ENCODE data around the gene DDX52. TPM values are rescaled to one million over a fixed set of nuclear protein-coding genes. Genes with fewer than 3 reads are reported as not detected.

The DDX52 gene
- total and polyA plus RNA-seq, 2 of the 13 experiments (the other 11 are each of a cell fraction or from before 2014, with no cell fraction given) = 8.9 to 36.1 TPM

- peak; percentile 24; the same call in 1 of the 2 replicates for TF ChIP-seq HNF1A (IDR thresholded peaks at IDR 0.05; ENCODE audit: low read depth)
- peak; percentile 30; the same call in 1 of the 2 replicates for TF ChIP-seq HNF1A (CRISPR knock-in tag; IDR thresholded peaks at IDR 0.05; ENCODE audit: borderline replicate concordance)
- no peak for TF ChIP-seq ZNF577 (CRISPR knock-in tag; IDR thresholded peaks at IDR 0.05; ENCODE audit: borderline replicate concordance, low read depth)
- TF ChIP-seq HMG20B (CRISPR knock-in tag; conservative IDR thresholded peaks at IDR 0.05) = peak; percentile 45; the same call in 1 of the 2 replicates
- peak; percentile 26; the same call in 1 of the 2 replicates for TF ChIP-seq ARID5B (CRISPR knock-in tag; IDR thresholded peaks at IDR 0.05)
- no peak for TF ChIP-seq ZNF841 (CRISPR knock-in tag; IDR thresholded peaks at IDR 0.05; ENCODE audit: borderline replicate concordance)
- peak; percentile 16; the same call in 1 of the 2 replicates for TF ChIP-seq NFYB (CRISPR knock-in tag; IDR thresholded peaks at IDR 0.05)
- TF ChIP-seq ONECUT2 (CRISPR knock-in tag; IDR thresholded peaks at IDR 0.05) = peak; percentile 65; the same call in 1 of the 2 replicates
- no peak for TF ChIP-seq HCFC1 (IDR thresholded peaks at IDR 0.05; ENCODE audit: low read depth, low read length)
- TF ChIP-seq ZBTB10 (CRISPR knock-in tag; IDR thresholded peaks at IDR 0.05; ENCODE audit: borderline replicate concordance) = no peak
- no peak for TF ChIP-seq ZBTB25 (CRISPR knock-in tag; IDR thresholded peaks at IDR 0.05)
- TF ChIP-seq FOXA1 (IDR thresholded peaks at IDR 0.05) = no peak
- TF ChIP-seq FOXA1 (CRISPR knock-in tag; IDR thresholded peaks at IDR 0.05) = peak; percentile 72
- TF ChIP-seq AGO1 (IDR thresholded peaks at IDR 0.05; ENCODE audit: low read depth, low read length, poor library complexity, severe bottlenecking) = no peak
- TF ChIP-seq BCL6 (CRISPR knock-in tag; IDR thresholded peaks at IDR 0.05) = peak; percentile 44; the same call in 1 of the 2 replicates
- TF ChIP-seq SP5 (CRISPR knock-in tag; IDR thresholded peaks at IDR 0.05; ENCODE audit: borderline replicate concordance, low read depth) = peak; percentile 33; the same call in 1 of the 2 replicates
- no peak for TF ChIP-seq MAZ (IDR thresholded peaks at IDR 0.05; ENCODE audit: borderline replicate concordance, low read depth, low read length)
- TF ChIP-seq MAZ (CRISPR knock-in tag; IDR thresholded peaks at IDR 0.05; ENCODE audit: low read depth) = no peak
- TF ChIP-seq GFI1 (CRISPR knock-in tag; IDR thresholded peaks at IDR 0.05; ENCODE audit: borderline replicate concordance) = peak; percentile 90
These were observed 46.1 kb upstream of the DDX52 start (continued) for GRCh38 chr17:37689317-37689716.

Data from HepG2 (cell line).